ENCODE measurements around the gene ARL11.

The ARL11 gene

DNA sequence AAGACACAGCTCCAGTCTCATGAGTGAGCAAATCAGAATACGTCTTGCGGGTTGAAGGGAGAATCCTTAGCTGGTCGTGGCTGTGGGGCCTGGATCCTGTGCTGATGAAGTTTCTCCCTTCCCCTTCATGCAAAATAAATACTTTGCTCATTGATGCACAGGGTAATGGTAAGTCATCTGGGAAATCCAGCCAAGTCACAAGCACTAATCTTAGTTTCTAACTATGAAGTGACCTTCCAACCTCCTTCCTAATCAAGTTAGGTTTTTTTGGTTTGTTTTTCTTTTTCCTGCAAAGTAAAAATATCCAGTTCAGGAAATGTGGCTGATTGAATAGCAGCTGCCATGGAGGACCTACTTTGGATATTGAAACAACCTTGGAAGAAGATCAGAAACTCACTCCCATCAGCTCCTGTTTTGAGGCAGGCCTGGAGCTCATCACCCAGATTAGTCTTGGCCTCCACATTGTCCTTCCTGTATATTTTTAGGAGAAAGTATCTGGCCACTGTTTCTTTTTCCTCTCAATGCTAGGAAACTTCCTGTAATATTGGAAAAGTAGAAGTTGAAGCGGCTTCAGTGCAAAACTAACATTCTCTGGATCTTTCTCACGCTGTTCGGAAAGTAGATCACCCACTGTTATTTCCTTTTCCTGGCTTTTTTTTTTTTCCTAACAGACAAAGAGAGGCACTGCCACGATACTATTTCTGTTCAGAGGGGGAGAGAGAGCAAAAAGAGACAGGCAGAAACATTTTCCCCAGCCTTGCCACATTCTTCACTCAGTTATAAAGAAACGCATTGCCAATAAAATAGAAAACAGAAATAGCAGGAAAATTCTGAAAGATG lies 12.3 kb upstream of the ARL11 start:
- no peak for DNase-seq

DNA sequence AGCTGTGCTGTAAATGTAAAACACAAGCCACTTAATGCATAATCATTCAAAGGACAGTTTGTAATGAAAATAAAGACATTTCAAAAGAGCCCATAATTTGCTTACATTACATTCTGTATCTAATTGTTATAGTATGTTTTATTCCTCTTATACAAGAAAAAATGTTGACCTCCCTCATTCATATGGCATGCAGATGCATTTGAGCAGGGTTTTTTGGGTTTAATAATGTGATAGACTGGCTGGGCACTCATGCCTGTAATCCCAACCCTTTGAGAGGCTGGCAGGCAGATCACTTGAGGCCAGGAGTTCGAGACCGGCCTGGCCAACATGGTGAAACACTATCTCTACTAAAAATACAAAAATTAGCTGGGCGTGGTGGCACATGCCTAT lies 11.6 kb upstream of the ARL11 start:
- no peak for DNase-seq

DNA sequence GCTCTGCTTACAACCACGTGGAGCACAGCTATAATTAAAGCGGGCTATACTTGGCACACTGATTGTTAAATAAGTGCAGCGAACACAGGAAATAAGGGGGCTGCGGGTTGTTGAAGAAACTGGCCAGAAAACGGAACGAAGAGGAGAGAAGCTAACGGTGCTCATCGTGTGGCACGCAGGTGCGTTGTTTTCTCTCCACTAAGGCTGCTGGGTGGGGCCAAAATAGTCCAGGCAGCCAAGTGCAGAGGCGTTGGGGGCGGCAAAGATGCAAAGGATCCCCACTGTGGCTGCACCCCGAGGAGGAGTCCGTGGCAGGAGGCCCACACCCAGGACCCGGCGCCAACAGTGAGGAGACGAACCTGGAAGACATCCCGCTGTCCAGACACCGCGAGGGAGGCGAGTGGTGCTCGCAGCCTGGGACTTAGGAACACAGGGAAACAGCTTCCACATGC lies 8.1 kb upstream of the ARL11 start:
- no peak for DNase-seq

DNA sequence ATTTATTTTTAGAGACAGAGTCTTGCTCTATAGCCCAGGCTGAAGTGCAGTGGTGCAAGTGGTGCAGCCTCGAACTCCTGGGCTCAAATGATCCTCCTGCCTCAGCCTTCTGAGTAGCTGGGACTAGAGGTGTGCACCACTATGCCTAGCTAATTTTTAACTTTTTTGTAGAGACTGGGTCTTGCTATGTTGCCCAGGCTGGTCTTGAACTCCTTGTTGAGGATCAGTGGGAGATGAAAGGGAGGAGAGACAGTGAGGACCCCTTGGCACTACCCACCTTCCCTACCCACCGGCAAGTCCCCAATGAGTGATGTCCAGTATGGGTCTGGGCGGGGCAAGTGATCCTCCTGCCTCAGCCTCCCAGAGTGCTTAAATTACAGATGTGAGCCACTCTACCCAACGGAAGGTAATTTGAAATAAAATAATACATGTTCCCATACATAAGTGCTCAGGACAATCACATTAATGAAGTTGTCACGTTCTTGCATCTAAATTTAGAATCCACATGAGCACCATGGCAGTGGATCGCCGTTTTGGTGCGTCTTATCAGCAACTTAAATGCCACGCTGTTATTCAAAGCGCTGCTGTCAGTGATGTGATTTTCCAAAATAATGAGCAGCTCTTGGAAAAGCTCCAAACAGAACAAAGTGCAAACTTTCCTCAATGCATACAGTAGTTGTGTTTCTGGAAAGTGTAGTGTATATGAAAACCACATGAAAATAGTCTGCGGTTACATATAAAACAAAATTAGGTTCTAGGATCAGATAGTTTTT lies 5.9 kb upstream of the ARL11 start:
- no peak for DNase-seq

DNA sequence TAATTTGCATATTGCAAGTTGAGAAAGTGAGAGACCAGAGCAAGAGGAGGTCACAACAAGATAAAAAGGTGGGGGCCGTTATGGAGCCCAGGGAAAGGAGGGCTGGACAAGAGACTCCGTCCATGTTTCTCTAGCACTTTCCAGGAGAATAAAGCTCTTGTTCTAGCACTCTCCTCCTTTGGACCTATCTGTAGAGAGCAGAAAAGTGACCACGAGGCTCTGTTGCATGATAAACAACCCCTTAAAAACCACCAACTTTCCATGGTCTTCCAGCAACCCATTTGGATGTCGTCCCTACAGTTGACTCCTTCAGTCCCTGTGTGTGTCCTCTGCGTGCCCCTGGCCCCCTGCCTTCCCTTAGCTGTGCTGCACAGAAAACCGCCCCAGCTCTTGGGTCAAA lies 4.1 kb upstream of the ARL11 start:
- DNase-seq: no peak

DNA sequence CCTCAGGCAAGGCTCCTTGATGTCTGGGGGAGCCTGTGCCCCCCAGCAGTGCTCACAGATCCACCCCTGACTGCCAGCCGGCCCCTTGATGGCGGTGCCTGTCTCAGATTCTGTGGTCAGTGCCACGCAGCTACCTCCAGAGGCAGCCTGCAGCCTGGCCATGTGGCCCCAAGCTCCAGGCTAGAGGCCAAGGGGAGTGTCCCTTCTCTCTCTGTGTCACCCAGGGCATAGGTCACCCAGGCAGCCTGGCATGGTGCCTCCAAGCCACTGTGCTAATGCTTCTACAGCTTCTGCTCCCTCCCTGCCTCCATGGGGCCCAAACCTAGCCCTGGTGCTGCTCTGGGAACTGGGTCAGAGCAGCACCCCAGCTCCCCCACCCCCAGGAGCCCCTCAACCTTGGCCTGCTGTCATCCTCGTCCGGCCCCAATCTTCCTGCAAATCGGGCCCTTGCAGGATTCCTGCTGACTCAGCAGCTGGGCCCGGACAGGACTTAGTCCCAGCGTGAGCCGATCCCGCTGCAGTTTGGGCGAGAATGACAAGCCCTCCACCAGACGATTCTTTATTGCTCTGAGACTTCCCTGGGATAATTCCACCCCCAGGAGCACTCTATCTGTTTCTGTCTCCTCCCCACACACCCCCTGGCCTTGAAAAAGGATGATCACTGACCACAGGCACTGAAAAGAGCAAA lies 2.8 kb upstream of the ARL11 start:
- DNase-seq: no peak

DNA sequence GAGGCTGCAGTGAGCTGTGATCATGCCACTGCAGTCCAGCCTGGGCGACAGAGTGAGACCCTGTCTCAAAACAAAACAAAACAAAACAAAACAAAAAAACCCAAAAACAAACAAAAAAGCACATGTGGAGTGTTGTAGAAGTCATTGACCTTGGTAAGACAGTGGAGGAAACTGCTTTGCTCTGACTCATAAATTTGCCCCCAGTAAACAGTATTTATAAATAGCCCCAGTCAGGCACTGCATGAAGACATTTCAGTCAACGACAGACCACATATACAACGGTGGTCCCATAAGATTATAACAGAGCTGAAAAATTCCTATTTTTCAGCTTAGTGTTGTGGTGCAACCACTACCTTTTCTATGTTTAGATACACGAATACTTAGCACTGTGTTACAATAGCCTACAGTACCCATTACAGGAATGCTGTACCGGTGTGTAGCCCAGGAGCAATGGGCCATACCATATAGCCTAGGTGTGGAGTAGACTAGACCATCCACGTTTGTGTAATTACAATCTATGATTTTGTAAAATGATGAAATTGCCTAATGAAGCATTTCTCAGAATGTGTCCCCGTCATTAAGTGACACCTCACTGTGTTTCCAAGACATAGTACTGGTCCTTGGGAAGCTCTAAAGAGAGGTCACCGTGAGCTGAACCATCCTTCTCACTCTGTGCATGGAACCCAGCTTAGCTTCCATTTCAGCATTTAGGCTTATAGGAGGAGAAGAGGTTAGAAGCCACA lies 1.1 kb downstream of the ARL11 start:
- DNase-seq: no peak

DNA sequence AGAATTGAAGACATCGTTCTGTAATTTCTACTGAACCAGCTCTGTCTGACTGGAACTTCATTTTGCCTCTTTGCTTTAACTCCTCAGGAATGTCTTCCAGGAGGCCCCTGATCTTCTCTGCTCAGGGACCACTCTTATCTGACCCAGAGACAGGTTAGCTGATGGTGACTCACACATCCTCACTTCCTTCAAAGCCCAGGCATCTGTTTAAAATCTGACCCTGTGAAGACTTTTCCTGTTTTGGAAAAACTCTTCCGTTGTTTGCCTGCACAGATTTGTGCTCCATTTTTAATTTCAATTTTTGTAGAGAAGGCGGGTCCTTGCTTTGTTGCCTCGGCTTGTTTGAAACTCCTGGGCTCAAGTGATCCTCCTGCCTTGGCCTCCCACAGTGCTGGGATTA lies 1.6 kb downstream of the ARL11 start:
- no peak for DNase-seq

DNA sequence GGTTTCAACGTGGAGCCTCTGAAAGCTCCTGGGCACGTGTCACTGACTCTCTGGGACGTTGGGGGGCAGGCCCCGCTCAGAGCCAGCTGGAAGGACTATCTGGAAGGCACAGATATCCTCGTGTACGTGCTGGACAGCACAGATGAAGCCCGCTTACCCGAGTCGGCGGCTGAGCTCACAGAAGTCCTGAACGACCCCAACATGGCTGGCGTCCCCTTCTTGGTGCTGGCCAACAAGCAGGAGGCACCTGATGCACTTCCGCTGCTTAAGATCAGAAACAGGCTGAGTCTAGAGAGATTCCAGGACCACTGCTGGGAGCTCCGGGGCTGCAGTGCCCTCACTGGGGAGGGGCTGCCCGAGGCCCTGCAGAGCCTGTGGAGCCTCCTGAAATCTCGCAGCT lies 2.3 kb downstream of the ARL11 start:
- DNase-seq: no peak

DNA sequence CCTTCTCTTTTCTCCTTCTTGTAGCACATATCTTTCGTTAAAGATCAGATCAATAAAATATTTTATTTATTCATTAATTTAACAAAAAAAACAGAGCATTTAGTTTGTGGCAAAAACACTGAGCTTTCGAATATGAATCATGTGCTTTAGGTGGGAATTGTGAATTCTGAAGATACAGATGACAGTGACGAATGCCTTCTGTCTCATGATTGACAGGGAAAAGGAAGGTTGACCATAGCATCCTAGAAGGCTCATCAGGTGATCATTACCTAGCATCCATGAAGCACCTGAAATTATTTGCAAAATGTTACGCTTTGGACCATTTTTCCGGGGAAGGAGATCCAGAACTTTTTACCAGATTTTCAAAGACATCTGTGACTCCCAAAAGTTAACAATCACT lies 3.8 kb downstream of the ARL11 start:
- DNase-seq: no peak

DNA sequence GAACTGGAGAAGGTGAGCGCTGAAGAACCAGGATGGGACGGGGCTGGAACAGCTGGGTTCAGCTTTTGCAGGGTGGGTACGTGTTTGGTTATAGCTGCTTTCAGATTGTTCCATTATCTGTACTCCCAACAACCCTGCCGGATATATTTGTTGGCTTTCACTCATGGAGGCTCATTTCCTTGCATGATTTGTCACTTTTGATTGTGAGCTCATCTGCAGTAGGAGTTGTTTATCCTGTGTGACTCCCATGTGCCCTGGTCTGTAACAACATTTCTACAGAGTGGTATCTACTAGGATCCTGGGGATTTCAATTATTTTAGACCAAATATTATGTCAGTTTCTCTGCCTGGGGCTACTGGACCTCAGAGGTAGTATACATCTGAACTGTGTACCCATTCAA lies 5.4 kb downstream of the ARL11 start:
- no peak for DNase-seq

DNA sequence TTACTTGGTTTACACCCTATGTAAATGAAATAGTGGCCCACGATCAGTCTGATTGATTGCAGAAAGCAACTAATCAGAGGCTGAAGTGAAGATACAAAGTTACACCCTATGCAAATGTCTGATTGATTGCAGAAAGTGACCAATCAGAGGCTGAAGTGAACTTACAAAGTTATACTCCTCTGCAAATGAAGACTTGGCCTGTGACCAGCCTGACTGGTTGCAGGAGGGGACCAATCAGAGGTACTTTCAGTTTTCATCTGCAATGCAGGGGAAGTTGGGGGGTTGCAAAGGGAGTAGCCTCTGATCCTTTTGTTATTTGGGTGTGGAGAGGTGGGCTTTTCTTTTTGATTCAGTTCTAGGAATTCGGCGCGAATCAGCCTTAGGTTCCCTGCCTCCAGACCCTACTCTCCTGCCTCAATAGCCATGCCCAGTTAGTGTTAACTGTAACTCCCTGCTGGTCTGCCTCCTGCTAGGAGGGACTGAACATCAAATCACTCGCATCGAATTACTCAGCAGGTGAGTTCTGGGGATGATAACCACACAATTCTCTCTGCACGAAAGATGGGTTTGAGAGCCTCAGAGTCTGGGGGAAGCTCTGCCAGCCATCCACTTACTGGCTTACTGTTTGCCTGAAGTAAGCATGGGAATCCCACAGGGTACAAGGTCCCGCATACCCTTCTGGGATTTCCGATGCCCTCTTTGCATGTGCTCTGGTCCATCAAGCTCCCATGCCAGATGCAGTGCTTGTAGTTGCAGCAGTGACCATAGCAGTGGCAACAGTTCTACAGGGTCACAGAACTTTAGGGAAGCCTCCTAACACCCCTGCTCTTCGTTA lies 7.5 kb downstream of the ARL11 start:
- peak; percentile 8 for DNase-seq

DNA sequence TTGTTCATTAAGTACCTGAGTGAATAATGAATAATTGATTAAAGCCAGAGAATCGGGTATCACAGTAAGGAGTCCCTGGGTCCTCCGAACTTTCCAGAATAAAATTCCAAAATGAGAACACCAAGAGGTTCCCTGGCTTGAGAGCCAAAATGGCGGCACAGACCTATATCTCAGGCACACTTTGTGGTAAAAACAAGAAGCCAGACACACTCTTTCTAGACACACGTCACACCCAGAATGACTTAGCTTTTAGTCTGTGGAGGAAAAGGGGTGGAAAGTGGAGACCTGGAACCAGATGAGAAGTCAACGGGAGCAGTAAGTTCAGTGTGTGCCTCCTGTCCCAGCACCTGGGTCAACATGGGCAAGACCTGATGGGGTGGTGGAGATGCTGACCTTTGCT lies 8.4 kb downstream of the ARL11 start:
- no peak for DNase-seq

DNA sequence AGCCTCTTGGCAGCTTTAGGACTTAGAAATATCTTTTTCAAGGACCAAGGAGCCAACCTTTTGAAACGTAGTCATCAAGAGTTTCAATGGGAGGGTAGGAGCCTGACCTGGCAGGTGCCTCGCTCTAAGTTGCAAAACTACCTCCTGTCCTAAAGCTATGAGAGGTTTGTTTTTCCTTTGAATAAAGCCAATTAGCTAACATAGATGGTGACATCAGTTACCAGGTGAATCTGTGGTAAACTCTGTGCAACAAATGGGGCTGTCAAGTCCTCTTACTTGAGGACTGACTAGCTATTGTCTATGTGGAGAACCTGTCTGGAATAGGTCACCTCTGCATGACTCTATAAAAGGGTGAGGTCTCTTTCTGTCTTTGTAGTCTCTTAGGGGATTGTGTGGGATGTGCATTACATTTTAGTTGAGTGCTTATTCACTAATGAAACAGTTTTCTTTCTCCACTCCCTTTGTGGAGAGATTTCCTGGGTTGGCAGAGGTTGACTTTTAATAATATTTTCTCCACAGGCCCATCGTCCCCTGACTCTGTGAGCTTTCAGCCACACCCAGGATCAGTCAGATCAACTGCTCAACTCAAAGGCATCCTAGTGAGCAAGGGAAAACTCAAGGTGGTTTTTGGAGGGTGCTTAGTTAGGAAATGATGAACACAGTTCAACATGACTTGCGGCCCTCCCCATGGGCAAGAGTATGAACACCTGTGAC lies 9.9 kb downstream of the ARL11 start:
- DNase-seq: no peak

DNA sequence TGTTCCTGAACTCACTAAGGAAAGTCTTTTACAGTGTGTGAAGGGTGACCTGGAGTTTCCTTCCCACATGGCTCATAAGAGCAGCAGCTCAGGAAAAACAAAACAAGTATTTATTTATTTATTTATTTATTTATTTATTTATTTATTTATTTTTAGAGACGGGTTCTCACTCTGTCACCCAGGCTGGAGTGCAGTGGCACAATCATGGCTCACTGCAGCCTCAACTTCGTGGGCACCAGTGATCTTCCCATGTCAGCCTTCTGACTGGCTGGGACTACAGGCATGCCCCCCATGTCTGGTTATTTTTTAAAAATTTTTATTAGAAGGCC lies 10.4 kb downstream of the ARL11 start:
- no peak for DNase-seq

DNA sequence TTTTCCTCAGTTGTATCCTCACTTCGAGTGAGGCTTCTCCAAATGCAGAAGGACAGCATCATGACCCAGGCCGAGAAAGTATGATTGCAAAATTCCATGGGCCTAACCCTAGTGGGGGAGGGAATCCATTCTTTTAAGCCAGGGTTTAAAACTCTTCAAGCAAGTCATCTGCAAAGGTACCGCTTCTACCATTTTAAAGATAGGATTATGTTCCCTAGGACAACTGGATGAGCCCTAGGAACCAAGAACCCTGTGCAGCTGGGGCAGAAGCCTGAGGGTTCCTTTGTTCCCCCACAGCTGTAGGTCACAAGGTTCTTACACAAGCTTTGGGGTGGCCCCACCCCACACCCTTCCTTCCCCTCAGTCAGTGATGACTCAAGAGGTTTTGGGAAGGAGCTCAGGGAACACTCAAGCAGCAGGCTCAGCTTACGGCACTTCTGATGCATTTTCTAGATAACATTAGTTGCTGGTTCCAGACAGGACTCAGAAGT lies 13.5 kb downstream of the ARL11 start:
- DNase-seq: no peak

DNA sequence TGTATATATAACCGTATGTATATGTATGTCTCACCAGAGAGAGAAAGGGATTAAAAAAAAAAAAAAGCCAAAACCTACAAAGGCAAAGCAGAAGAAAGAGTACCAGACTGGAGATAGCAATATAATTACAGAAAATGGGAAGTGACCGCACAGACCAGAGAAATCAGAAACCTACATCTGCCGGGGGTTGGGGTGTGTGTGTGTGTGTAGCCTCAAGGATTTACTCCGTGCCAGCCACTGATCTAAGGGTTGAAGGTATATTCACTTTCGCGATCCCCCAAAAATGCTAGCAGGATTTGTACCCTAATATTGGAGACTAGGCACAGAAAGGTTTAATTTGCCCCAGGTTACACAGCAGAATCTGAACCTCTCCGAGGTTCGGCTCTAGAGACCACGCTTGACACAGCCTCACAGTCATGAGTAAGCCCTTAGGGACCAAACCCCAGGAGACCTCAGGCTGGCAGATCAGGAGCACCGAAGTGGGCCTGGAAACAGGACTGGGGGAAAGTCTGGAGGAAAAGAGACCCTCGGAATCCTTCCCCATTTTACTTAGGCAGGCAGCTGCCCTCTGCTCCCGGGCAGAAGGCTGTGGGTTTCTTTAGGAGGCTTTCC lies 14.8 kb downstream of the ARL11 start:
- no peak for DNase-seq

DNA sequence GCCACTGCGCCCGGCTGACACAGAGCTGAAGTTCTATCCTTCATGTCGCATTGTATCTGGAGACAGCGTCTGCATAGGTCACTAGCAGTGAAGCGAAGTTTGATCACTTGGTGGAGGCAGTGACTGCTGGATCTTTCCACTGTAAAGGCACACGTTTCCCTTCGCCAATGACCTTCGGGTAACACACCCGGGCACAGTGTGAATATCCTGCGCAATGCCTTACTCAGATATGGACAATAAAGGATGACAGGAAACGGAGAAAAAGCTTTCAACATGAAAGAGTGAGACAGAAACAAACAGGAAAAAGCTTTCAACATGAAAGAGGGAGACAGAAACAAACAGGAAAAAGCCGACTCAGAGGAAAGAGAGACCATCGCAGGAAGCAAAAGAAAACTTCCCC lies 17.1 kb downstream of the ARL11 start:
- DNase-seq: no peak

DNA sequence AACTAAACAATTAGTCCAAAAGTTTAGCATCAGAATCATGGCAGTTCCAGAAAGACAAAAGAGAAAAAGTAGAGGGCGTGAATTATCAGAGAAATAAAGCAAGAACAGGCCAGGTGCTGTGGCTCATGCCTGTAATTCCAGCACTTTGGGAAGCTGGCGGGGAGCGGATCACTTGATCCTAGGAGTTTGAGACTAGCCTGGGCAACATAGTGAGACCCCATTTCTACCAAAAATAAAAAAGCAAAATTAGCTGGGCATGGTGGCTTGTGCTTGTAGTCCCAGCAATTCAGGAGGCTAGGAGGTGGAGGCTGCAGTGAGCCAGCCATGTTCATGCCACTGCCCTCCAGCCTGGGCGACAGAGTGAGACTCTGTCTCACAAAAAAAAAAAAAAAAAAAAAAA lies 18.4 kb downstream of the ARL11 start:
- DNase-seq: no peak

DNA sequence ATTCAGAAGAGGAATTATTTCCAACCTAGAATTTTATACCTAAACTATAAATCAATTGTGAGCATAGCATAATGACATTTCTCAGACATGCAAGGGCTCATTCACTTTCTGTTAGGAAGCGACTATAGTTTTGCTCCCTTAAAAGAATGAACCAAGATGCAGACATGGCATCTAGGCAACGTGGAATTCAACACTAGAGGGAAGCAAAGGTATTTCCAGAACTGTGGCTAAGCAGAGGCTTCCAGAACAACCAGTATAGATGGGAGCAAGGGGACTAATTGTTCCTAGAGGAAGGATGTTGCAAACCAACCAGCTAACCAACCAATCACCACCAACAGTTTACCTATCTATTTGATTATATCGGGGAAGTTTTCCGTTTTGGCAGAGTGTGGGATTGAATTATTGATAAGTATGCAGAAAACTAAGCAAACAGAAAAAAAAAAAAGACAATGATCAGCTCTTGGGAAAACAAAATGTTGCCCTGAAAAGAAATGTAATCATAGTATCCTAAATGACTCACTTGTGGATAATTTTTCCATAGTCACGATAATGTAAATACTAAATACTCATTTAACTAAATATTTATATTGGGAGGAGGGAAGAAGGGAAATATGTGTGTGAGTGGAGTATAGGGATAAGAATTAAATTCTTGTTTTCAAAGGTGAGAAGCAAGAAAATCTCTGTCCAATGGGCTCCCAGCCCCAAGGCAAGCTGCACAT lies 21.1 kb downstream of the ARL11 start:
- DNase-seq: no peak
